ENCODE data around the gene DDX46.
"Not testable (repeated sequence)": the region's sequence is repeated elsewhere in the genome, so short reads cannot be mapped to it uniquely, and the experiment has no call there.

The DDX46 gene

GRCh38 chr5:134845852-134846640, 87.5 kb downstream of the DDX46 start, which contains the start of gene C5orf24:
C5orf24 (plus strand) TSS chr5:134845968; CDS start chr5:134854901, 8,933 bp downstream.
- DNase-seq: peak; percentile 93 to 94

DNA sequence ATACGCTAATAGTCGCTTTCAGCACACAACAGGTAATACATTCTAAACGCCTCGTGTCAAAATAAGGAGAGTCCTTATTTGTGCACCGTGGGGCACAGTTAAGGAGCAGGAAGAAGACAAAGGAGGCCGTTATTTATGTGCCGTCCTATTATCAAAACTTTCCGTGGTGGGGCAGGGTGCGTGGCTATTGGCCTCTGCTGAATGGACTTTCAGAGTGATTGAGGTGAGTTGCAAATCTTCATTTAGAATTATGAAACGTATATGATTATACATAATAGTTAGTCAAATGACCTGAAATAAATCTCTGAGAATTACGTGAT, 88.0 kb downstream of the DDX46 start:
- no peak for DNase-seq

DNA sequence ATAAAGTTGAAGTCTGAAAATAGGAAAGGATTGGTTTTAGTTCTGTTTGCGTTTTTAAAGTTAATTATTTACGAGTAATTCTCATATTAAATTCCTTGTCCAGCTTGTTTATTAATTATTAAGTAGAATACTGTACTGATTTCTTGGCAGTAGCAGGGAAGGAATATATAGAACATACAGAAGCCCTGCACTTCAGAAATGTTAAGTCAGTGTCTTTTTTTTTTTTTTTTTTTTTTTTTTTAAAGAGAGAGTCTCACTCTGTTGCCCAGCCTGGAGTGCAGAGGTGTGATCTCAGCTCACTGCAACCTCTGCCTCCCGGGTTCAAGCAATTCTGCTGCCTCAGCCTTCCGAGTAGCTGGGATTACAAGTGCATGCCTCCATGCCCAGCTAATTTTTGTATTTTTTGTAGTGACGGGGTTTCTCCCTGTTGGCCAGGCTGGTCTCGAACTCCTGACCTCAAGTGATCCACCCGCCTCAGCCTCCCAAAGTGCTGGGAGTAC, 90.9 kb downstream of the DDX46 start:
- not testable (repeated sequence) for DNase-seq

GRCh38 chr5:134851307-134851923, 92.8 kb downstream of the DDX46 start:
- DNase-seq: no peak

DNA sequence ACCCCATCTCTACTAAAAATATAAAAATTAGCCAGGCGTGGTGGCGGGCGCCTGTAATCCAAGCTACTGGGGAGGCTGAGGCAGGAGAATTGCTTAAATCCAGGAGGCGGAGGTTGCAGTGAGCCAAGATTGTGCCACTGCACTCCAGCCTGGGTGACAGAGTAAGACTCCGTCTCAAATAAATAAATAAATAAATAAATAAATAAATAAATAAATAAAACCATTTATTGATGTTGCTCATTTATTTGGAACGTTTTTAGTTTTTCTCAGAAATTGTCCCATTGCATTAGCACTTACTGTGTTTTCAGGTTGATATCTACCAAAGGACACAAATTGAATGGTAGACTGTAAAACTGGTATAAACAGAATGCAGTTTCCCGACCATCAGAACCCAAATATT, 97.9 kb downstream of the DDX46 start:
- DNase-seq: not testable (repeated sequence)

GRCh38 chr5:134857401-134857800, 98.8 kb downstream of the DDX46 start:
- DNase-seq: no peak

DNA sequence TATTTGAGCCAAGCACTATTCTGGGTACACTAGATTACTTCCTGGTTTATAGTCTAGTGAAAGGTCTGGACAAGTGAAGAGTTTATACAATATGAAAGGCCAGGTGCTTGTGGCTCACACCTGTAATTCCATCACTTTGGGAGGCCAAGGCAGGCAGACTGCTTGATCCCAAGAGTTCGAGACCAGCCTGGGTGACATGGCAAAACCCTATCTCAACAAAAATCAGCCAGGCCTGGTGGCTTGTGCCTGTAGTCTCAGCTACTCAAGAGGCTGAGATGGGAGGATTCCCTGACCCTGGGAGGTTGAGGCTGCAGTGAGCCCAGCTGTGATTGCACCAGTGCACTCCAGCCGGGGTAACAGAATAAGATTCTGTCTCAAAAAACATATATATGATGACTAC, 106.1 kb downstream of the DDX46 start:
- no peak for DNase-seq

- DNase-seq: peak in 1 of 2 donors; percentile 13
Measured at GRCh38 chr5:134873494-134873893, 114.9 kb downstream of the DDX46 start.

- DNase-seq: peak; percentile 81 to 82
Measured at GRCh38 chr5:134873987-134874830, 115.6 kb downstream of the DDX46 start, which contains the start of gene TXNDC15. TXNDC15 (plus strand) TSS chr5:134874371; CDS start chr5:134874428, 57 bp downstream.

GRCh38 chr5:134874831-134875655, 116.5 kb downstream of the DDX46 start:
- DNase-seq: peak in 1 of 2 donors; percentile 33

- peak in 1 of 2 donors; percentile 4 for DNase-seq
Measured at GRCh38 chr5:134877159-134877558, 118.6 kb downstream of the DDX46 start.

DNA sequence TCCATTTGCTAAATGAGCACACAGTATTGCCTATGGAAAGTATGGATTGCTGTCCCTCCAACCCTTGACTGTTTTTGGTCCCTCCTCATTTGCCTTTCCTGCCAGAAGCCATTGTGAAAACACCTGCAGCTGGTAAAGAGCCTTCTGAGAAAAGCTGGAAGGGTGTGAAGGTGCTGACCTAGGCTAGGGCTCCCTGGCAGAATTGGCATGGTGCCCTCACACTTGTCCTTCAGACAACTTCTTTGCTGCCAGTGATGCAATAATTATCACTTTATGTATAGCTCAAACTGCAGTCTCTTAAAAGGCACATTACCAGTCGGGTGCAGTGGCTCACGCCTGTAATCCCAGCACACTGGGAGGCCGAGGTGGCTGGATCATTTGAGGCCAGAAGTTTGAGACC, 119.8 kb downstream of the DDX46 start:
- DNase-seq: no peak

- DNase-seq: no peak
Measured at GRCh38 chr5:134879456-134879855, 120.9 kb downstream of the DDX46 start.
